Left lung (tissue), 10 donors: ENCODE data around the gene HOMER3. TPM values are rescaled to one million over a fixed set of nuclear protein-coding genes. Genes with fewer than 3 reads are reported as not detected.
A peak's percentile ranks its signal among the peaks of the same experiment; 100 is the strongest.

Experiments used
- ATAC-seq: fragments of 200-7000 bp; cut with Tn5 transposase; one replicate; pipeline ENCODE4 v1.9.1; 2020; ENCODE audit warnings: moderate library complexity
- DNase-seq, 4 donors: peaks; one replicate each; pipeline ENCODE4 v3.0.0-alpha.2; 2013 to 2020
- H3K27ac ChIP-seq, 2 donors: fragments of 200-600 bp; sonication (generic) in 1 of 2; one replicate each; pipeline versions ENCODE4 v1.5.0 to v1.8.0; 2020 to 2021
- H3K27me3 ChIP-seq, 2 donors: fragments of 200-600 bp; sonication (generic) in 1 of 2; one replicate each; pipeline versions ENCODE4 v1.5.0 to v1.8.0; 2020 to 2021
- H3K36me3 ChIP-seq, 2 donors: fragments of 200-600 bp; sonication (generic) in 1 of 2; one replicate each; pipeline versions ENCODE4 v1.5.0 to v1.8.0; 2020 to 2021
- H3K4me1 ChIP-seq, 2 donors: fragments of 200-600 bp; one replicate each; pipeline ENCODE4 v1.8.0; 2021
- H3K4me3 ChIP-seq, 2 donors: fragments of 200-600 bp; sonication (generic) in 1 of 2; one replicate each; pipeline versions ENCODE4 v1.5.0 to v1.8.0; 2020 to 2021; ENCODE audit warnings: mild to moderate bottlenecking in 1 of 2
- H3K9me3 ChIP-seq, 2 donors: fragments of 200-600 bp; sonication (generic) in 1 of 2; one replicate each; pipeline versions ENCODE4 v1.5.0 to v1.8.0; 2020 to 2021
- CTCF ChIP-seq, 2 donors: fragments of 200-600 bp; sonication (generic) in 1 of 2; IDR thresholded peaks; one replicate each; pipeline versions ENCODE4 v1.5.0 to v1.8.0; 2021; ENCODE audit warnings: antibody characterized with exemption in 2 of 2
- intact Hi-C, 2 donors: fragments of 100-400 bp; cut with DNase I; formaldehyde crosslinking; loops; one replicate each; pipeline versions ENCODE4 v1.11.2 to v1.14.2; 2022
- polyA plus RNA-seq, 6 donors: library from polyadenylated mRNA; unstranded; fragments of 120-200 nt; gene quantifications; one replicate each; pipeline ENCODE4 v1.2.1, GENCODE V29; 2013; ENCODE audit not compliant: insufficient read length in 6 of 6
- total RNA-seq, 2 donors: library from RNA; stranded (reverse); fragmentation: NEBNext Ultra II Directional; extraction: Animal tissue kit (Norgen Biotek cat#: 25700); gene quantifications; one replicate each; pipeline ENCODE4 v1.2.1, GENCODE V29; 2021
- donor health status: DM: no; HTN: yes; CAD: no.
- donor health status: DM: no; HTN: no; CAD: no.

HOMER3 gene
- total and polyA plus RNA-seq, 8 donors = 27.6 to 68.0 (median 53.0) TPM

- H3K27ac ChIP-seq = no peak overlapping the region
- intact Hi-C loops = no loop called here
- no peak overlapping the region for H3K4me3 ChIP-seq
- ATAC-seq (no peak), DNase-seq (no peak)
- no peaks in the 10 kb centered on the region for H3K4me1 ChIP-seq
- H3K27me3 ChIP-seq = no peaks in the 10 kb centered on the region
- no peak for TF ChIP-seq CTCF (IDR thresholded peaks at IDR 0.05)
- H3K9me3 ChIP-seq = no peaks in the 10 kb centered on the region
- no peaks in the 10 kb centered on the region for H3K36me3 ChIP-seq
Observed at GRCh38 chr19:18886972-18887371, 54.0 kb downstream of the HOMER3 start.

GRCh38 chr19:18883526-18884304 is 57.3 kb downstream of the HOMER3 start:
- intact Hi-C loops = no loop called here
- no peak for TF ChIP-seq CTCF (IDR thresholded peaks at IDR 0.05)
- H3K36me3 ChIP-seq = no peaks in the 10 kb centered on the region
- ATAC-seq = peak; percentile 62
- H3K9me3 ChIP-seq = no peaks in the 10 kb centered on the region
- no peak overlapping the region for H3K4me3 ChIP-seq
- peak in 1 of 4 donors; percentile 61 for DNase-seq
- H3K4me1 ChIP-seq = no peaks in the 10 kb centered on the region
- no peaks in the 10 kb centered on the region for H3K27me3 ChIP-seq
- no peak overlapping the region for H3K27ac ChIP-seq

- intact Hi-C loops = no loop called here
- peak in 1 of 4 donors; percentile 43 for DNase-seq
- no peak overlapping the region for H3K4me3 ChIP-seq
- no peak for ATAC-seq
- H3K27ac ChIP-seq = no peak overlapping the region
- H3K9me3 ChIP-seq = no peaks in the 10 kb centered on the region
- no peaks in the 10 kb centered on the region for H3K4me1 ChIP-seq
- no peaks in the 10 kb centered on the region for H3K36me3 ChIP-seq
- no peak for TF ChIP-seq CTCF (IDR thresholded peaks at IDR 0.05)
- no peaks in the 10 kb centered on the region for H3K27me3 ChIP-seq
Observed at GRCh38 chr19:18881491-18881890, 59.5 kb downstream of the HOMER3 start.

- no peaks in the 10 kb centered on the region for H3K4me1 ChIP-seq
- H3K27me3 ChIP-seq = no peaks in the 10 kb centered on the region
- DNase-seq (peak in 1 of 4 donors; percentile 73), ATAC-seq (peak; percentile 42)
- no peaks in the 10 kb centered on the region for H3K36me3 ChIP-seq
- no peak for TF ChIP-seq CTCF (IDR thresholded peaks at IDR 0.05)
- no peaks in the 10 kb centered on the region for H3K9me3 ChIP-seq
- no peak overlapping the region for H3K27ac ChIP-seq
- H3K4me3 ChIP-seq = no peak overlapping the region
- intact Hi-C loops = no loop called here
Observed at GRCh38 chr19:18879579-18880373, 61.2 kb downstream of the HOMER3 start.

Other genes with a start within 250 kb of the HOMER3 start
- gene COMP, start 149.9 kb downstream of the HOMER3 start, total RNA-seq = 10 to 100 TPM in 1 of 2 donors, 1 to 10 TPM in 1; 1.9 to 47.7 TPM
- gene COMP, start 149.9 kb downstream of the HOMER3 start, polyA plus RNA-seq = under 1 TPM in 3 of 6 donors, not detected in 3; 0.23 to 0.26 (median 0.24) TPM
- 10 to 100 TPM; 66.9 to 80.9 TPM for gene UPF1, start 109.3 kb downstream of the HOMER3 start, total RNA-seq
- 10 to 100 TPM; 49.1 to 55.9 (median 55.0) TPM for gene UPF1, start 109.3 kb downstream of the HOMER3 start, polyA plus RNA-seq
- under 1 TPM; 0.20 to 0.24 TPM for gene CERS1, start 45.1 kb downstream of the HOMER3 start, total RNA-seq
- 1 to 10 TPM; 3.2 to 4.0 (median 3.6) TPM for gene CERS1, start 45.1 kb downstream of the HOMER3 start, polyA plus RNA-seq
- 100 to 1,000 TPM; 196 to 226 TPM for gene COPE, start 21.8 kb downstream of the HOMER3 start, total RNA-seq
- 100 to 1,000 TPM in 3 of 6 donors, 10 to 100 TPM in 3; 81.1 to 114 (median 98.9) TPM for gene COPE, start 21.8 kb downstream of the HOMER3 start, polyA plus RNA-seq
- 10 to 100 TPM; 33.5 to 40.7 TPM for gene DDX49, start 21.5 kb downstream of the HOMER3 start, total RNA-seq
- gene DDX49, start 21.5 kb downstream of the HOMER3 start, polyA plus RNA-seq = 10 to 100 TPM; 38.9 to 51.8 (median 45.9) TPM
- gene SUGP2, start 92.3 kb upstream of the HOMER3 start, total RNA-seq = 10 to 100 TPM; 64.2 to 80.3 TPM
- 100 to 1,000 TPM in 5 of 6 donors, 10 to 100 TPM in 1; 94.1 to 139 (median 108) TPM for gene SUGP2, start 92.3 kb upstream of the HOMER3 start, polyA plus RNA-seq
- gene ARMC6, start 92.4 kb upstream of the HOMER3 start, total RNA-seq = 10 to 100 TPM; 23.7 to 37.9 TPM
- gene ARMC6, start 92.4 kb upstream of the HOMER3 start, polyA plus RNA-seq = 10 to 100 TPM; 30.6 to 36.8 (median 34.0) TPM
- 10 to 100 TPM in 1 of 2 donors, 1 to 10 TPM in 1; 7.6 to 12.4 TPM for gene SLC25A42, start 122.8 kb upstream of the HOMER3 start, total RNA-seq
- 10 to 100 TPM; 10.8 to 16.6 (median 13.5) TPM for gene SLC25A42, start 122.8 kb upstream of the HOMER3 start, polyA plus RNA-seq
- 10 to 100 TPM; 25.6 to 27.8 TPM for gene TMEM161A, start 197.3 kb upstream of the HOMER3 start, total RNA-seq
- gene TMEM161A, start 197.3 kb upstream of the HOMER3 start, polyA plus RNA-seq = 10 to 100 TPM; 22.3 to 28.0 (median 25.0) TPM
- gene MEF2B, start 229.0 kb upstream of the HOMER3 start, total RNA-seq = 1 to 10 TPM; 1.1 to 2.3 TPM
- gene MEF2B, start 229.0 kb upstream of the HOMER3 start, polyA plus RNA-seq = 1 to 10 TPM; 1.8 to 3.7 (median 2.1) TPM